Stimulated activated CD4-positive, alpha-beta T cell treated with anti-CD3 and anti-CD28 coated beads, Interleukin-15, amount 100 ng/mL, for 24 hours (primary cell): ENCODE results near the gene HS6ST3.
"Not testable (repeated sequence)": the region's sequence is repeated elsewhere in the genome, so short reads cannot be mapped to it uniquely, and the experiment has no call there.

ENCODE experiments used
- DNase-seq: peaks from one replicate; pipeline ENCODE4 v3.0.0-alpha.2; 2020

The HS6ST3 gene

GRCh38 chr13:96473526-96474180, 383.7 kb downstream of the HS6ST3 start:
- DNase-seq, result no peak

GRCh38 chr13:96474181-96474557, 384.3 kb downstream of the HS6ST3 start:
- DNase-seq, result no peak

- no peak for DNase-seq
Measured at GRCh38 chr13:96475103-96475502, 385.2 kb downstream of the HS6ST3 start.

- no peak for DNase-seq
Measured at GRCh38 chr13:96481482-96481881, 391.6 kb downstream of the HS6ST3 start.

GRCh38 chr13:96490496-96490989, 400.6 kb downstream of the HS6ST3 start:
- no peak for DNase-seq

- DNase-seq, result no peak
Measured at GRCh38 chr13:96491103-96491502, 401.2 kb downstream of the HS6ST3 start.

GRCh38 chr13:96492766-96493165, 402.9 kb downstream of the HS6ST3 start:
- DNase-seq, result no peak

GRCh38 chr13:96499656-96500055, 409.7 kb downstream of the HS6ST3 start:
- no peak for DNase-seq

- DNase-seq, result no peak
Measured at GRCh38 chr13:96500953-96501352, 411.0 kb downstream of the HS6ST3 start.

GRCh38 chr13:96503481-96503880, 413.6 kb downstream of the HS6ST3 start:
- no peak for DNase-seq

- DNase-seq, result no peak
Measured at GRCh38 chr13:96511587-96511986, 421.7 kb downstream of the HS6ST3 start.

GRCh38 chr13:96519380-96519779, 429.5 kb downstream of the HS6ST3 start:
- DNase-seq, result no peak

- DNase-seq, result not testable (repeated sequence)
Measured at GRCh38 chr13:96524398-96525020, 434.6 kb downstream of the HS6ST3 start.

- no peak for DNase-seq
Measured at GRCh38 chr13:96525715-96526114, 435.8 kb downstream of the HS6ST3 start.

GRCh38 chr13:96527497-96527896, 437.6 kb downstream of the HS6ST3 start:
- DNase-seq, result no peak

GRCh38 chr13:96532804-96533203, 442.9 kb downstream of the HS6ST3 start:
- no peak for DNase-seq

GRCh38 chr13:96533408-96533807, 443.5 kb downstream of the HS6ST3 start:
- DNase-seq, result no peak

- no peak for DNase-seq
Measured at GRCh38 chr13:96539791-96540190, 449.9 kb downstream of the HS6ST3 start.

GRCh38 chr13:96540670-96541069, 450.8 kb downstream of the HS6ST3 start:
- DNase-seq, result no peak

GRCh38 chr13:96542986-96543385, 453.1 kb downstream of the HS6ST3 start:
- DNase-seq, result no peak

GRCh38 chr13:96544957-96545356, 455.1 kb downstream of the HS6ST3 start:
- no peak for DNase-seq

- no peak for DNase-seq
Measured at GRCh38 chr13:96546463-96546862, 456.6 kb downstream of the HS6ST3 start.

GRCh38 chr13:96551546-96551945, 461.6 kb downstream of the HS6ST3 start:
- DNase-seq, result no peak

GRCh38 chr13:96552559-96552958, 462.7 kb downstream of the HS6ST3 start:
- DNase-seq, result no peak

- no peak for DNase-seq
Measured at GRCh38 chr13:96553796-96554195, 463.9 kb downstream of the HS6ST3 start.
